Measurements from ENCODE around the gene SPATC1L.

SPATC1L gene

GRCh38 chr21:46124926-46125845, 59.1 kb downstream of the SPATC1L start:
- no peaks in the 10 kb centered on the region for H3K9me3 ChIP-seq (ENCODE audit: low read length)
- no peak overlapping the region for H3K4me3 ChIP-seq (ENCODE audit: low read depth, low read length, poor library complexity, severe bottlenecking)

DNA sequence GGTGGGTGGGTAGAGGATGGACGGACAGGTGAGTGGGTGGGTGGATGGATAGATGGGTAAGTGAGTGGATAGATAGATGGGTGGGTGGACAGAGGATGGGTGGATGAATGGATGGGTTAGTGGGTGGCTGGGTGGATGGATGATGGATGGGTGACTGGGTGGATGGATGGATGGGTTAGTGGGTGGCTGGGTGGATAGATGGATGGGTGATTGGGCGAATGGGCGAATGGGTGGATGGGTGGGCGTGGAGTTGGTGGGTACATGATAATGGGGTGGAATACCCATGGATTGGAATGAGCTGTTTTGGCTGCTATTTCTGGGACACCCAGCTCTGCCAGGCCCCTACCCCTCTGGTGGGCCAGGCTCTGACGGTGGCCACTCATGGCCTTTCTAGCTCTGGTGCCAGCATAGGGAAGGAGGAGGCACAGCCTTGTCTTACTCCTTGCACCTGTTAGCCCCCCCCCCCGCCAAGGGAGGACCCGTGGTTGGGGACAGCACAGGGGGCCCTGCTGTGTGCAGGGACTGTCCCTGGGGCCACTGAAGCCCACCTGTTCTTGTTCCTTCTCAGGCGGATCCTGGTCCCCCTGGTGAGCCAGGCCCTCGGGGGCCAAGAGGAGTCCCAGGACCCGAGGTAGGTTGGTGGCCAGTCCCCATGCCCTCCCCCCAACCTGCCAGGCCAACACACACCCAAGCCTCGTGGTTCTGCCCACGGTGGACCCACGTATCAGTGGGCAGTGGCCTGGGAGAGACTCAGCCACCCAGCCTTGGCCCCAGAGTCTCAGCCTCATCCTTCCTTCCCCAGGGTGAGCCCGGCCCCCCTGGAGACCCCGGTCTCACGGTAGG, 60.0 kb downstream of the SPATC1L start:
- Histone ChIP-seq H3K36me3 (ENCODE audit: insufficient read depth, low read length) (no peaks in the 10 kb centered on the region), H3K9me3 (ENCODE audit: low read length) (no peaks in the 10 kb centered on the region), H3F3A (ENCODE audit: insufficient read depth, low read length) (no peaks in the 10 kb centered on the region), H3K9me2 (ENCODE audit: low read depth, low read length) (no peaks in the 10 kb centered on the region), H3K79me2 (ENCODE audit: insufficient read depth, low read length) (no peaks in the 10 kb centered on the region), H3K9ac (ENCODE audit: low read length) (no peak overlapping the region), H3K4me3 (ENCODE audit: low read depth, low read length, poor library complexity, severe bottlenecking) (no peak overlapping the region), H2AFZ (ENCODE audit: low read length) (no peak overlapping the region), H3K4me2 (ENCODE audit: low read length) (no peak overlapping the region), H3K27me3 (ENCODE audit: insufficient read depth, low read length) (no peaks in the 10 kb centered on the region), H3K4me1 (ENCODE audit: insufficient read depth, low read length, severe bottlenecking) (no peaks in the 10 kb centered on the region), H3K27ac (ENCODE audit: low read depth, low read length, poor library complexity, severe bottlenecking) (no peak overlapping the region), H4K20me1 (ENCODE audit: insufficient read depth, low read length) (no peaks in the 10 kb centered on the region)
- TF ChIP-seq EZH2 (IDR thresholded peaks at IDR 0.05; ENCODE audit: borderline replicate concordance, low read length) = no peak
- TF ChIP-seq, protein P1, sequence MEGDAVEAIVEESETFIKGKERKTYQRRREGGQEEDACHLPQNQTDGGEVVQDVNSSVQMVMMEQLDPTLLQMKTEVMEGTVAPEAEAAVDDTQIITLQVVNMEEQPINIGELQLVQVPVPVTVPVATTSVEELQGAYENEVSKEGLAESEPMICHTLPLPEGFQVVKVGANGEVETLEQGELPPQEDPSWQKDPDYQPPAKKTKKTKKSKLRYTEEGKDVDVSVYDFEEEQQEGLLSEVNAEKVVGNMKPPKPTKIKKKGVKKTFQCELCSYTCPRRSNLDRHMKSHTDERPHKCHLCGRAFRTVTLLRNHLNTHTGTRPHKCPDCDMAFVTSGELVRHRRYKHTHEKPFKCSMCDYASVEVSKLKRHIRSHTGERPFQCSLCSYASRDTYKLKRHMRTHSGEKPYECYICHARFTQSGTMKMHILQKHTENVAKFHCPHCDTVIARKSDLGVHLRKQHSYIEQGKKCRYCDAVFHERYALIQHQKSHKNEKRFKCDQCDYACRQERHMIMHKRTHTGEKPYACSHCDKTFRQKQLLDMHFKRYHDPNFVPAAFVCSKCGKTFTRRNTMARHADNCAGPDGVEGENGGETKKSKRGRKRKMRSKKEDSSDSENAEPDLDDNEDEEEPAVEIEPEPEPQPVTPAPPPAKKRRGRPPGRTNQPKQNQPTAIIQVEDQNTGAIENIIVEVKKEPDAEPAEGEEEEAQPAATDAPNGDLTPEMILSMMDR (IDR thresholded peaks at IDR 0.05; ENCODE audit: low read length) = no peak

More at GRCh38 chr21:46124926-46125845, 59.1 kb downstream of the SPATC1L start:
- Histone ChIP-seq H3K9me2 (ENCODE audit: low read depth, low read length) (no peaks in the 10 kb centered on the region), H3K9ac (ENCODE audit: low read length) (no peak overlapping the region), H3K36me3 (ENCODE audit: insufficient read depth, low read length) (no peaks in the 10 kb centered on the region), H4K20me1 (ENCODE audit: insufficient read depth, low read length) (no peaks in the 10 kb centered on the region), H3K27me3 (ENCODE audit: insufficient read depth, low read length) (no peaks in the 10 kb centered on the region), H3K79me2 (ENCODE audit: insufficient read depth, low read length) (no peaks in the 10 kb centered on the region), H3F3A (ENCODE audit: insufficient read depth, low read length) (no peaks in the 10 kb centered on the region), H2AFZ (ENCODE audit: low read length) (no peak overlapping the region), H3K4me1 (ENCODE audit: insufficient read depth, low read length, severe bottlenecking) (no peaks in the 10 kb centered on the region), H3K4me2 (ENCODE audit: low read length) (no peak overlapping the region), H3K27ac (ENCODE audit: low read depth, low read length, poor library complexity, severe bottlenecking) (no peak overlapping the region)
- TF ChIP-seq, protein P1 (IDR thresholded peaks at IDR 0.05; ENCODE audit: low read length) = no peak
- TF ChIP-seq EZH2 (IDR thresholded peaks at IDR 0.05; ENCODE audit: borderline replicate concordance, low read length) = no peak

DNA sequence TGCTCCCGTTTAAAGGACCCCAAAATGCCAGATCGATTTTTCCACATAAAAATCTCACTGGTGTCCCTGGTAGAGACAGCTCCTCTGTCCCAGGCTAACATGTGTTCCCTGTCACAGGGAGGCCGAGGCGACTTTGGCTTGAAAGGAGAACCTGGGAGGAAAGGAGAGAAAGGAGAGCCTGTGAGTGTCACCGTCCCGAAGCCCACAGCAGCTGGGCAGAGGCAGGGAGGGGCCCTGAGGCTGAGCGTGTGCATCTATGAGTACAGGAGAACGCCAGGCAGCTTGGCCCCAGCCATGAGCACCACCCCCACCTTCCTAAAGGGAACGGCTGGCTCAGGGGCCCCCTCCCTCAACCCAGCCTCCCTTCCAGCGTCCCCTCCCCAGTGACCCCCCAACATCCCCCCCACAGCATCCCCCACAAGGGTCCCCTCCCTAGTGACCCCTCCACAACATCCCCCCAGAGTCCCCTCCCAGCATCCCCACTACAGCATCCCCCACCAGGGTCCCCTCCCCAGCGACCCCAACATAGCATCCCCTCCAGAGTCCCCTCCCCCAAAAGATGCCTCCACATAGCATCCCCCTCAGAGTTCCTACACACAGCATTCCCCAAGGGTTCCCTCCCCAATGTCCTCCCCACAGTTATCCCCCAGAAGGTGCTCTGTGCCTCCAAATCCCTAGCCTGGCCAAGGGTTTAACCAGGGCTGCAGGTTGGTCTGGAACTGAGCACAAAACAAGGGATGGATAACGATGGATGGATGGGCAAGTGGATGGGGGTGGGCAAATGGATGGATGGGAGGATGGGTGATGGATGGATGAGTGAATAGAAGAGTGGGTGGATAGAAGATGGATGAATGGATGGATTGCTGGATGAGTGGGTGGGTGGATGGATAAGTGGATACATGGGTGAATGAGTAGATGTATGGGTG, 61.2 kb downstream of the SPATC1L start:
- Histone ChIP-seq H3K36me3 (ENCODE audit: insufficient read depth, low read length) (no peaks in the 10 kb centered on the region), H3K4me3 (ENCODE audit: low read depth, low read length, poor library complexity, severe bottlenecking) (no peak overlapping the region), H3K4me1 (ENCODE audit: insufficient read depth, low read length, severe bottlenecking) (no peaks in the 10 kb centered on the region), H3K79me2 (ENCODE audit: insufficient read depth, low read length) (no peaks in the 10 kb centered on the region), H3K9me3 (ENCODE audit: low read length) (no peaks in the 10 kb centered on the region), H3K4me2 (ENCODE audit: low read length) (no peak overlapping the region), H3K27me3 (ENCODE audit: insufficient read depth, low read length) (no peaks in the 10 kb centered on the region), H3K9ac (ENCODE audit: low read length) (no peak overlapping the region), H3K9me2 (ENCODE audit: low read depth, low read length) (no peaks in the 10 kb centered on the region), H2AFZ (ENCODE audit: low read length) (no peak overlapping the region), H4K20me1 (ENCODE audit: insufficient read depth, low read length) (no peaks in the 10 kb centered on the region), H3K27ac (ENCODE audit: low read depth, low read length, poor library complexity, severe bottlenecking) (no peak overlapping the region), H3F3A (ENCODE audit: insufficient read depth, low read length) (no peaks in the 10 kb centered on the region)
- no peak for TF ChIP-seq EZH2 (IDR thresholded peaks at IDR 0.05; ENCODE audit: borderline replicate concordance, low read length)
- TF ChIP-seq, protein P1 (IDR thresholded peaks at IDR 0.05; ENCODE audit: low read length) = no peak

Measured in OCI-LY1 (cell line).